ENCODE results near the gene SH3D21. TPM values are rescaled to one million over a fixed set of nuclear protein-coding genes. Genes with fewer than 3 reads are reported as not detected.

Gene SH3D21
- total and polyA plus RNA-seq, 10 of the 15 experiments (the other 5 are each of a cell fraction or from before 2014, with no cell fraction given), result 0.06 to 5.9 (median 2.4) TPM

GRCh38 chr1:36339615-36340014 is 33.4 kb downstream of the SH3D21 start:
- no peak overlapping the region for H3K4me3 ChIP-seq
- ChIA-PET RAD21 (ENCODE audit: unreplicated experiment) (no interaction called here), CTCF (no interaction called here), SMC1A (ENCODE audit: uncharacterized antibody, unreplicated experiment) (no interaction called here), POLR2A (no interaction called here)
- no peak overlapping the region for H2AFZ ChIP-seq (ENCODE audit: control insufficient read depth, low read depth, low read length)
- in situ Hi-C loops (cut with MboI) (no loop called here), intact Hi-C loops (cut with micrococcal nuclease; ENCODE audit: unreplicated experiment) (no loop called here)
- no peak for FAIRE-seq
- no peak overlapping the region for H3K9ac ChIP-seq (ENCODE audit: control insufficient read depth, insufficient read depth, low read length)
- no peak for TF ChIP-seq ELK1 (IDR thresholded peaks at IDR 0.05; ENCODE audit: low read depth, low read length)
- no peak for TF ChIP-seq RAD21 (IDR thresholded peaks at IDR 0.05; ENCODE audit: insufficient read depth, low read depth, low read length)
- no TSS peak for BruUV-seq (replicated peaks)
- H3K4me1 ChIP-seq (ENCODE audit: control insufficient read depth, insufficient read depth, low read length), result no peaks in the 10 kb centered on the region
- no peaks in the 10 kb centered on the region for H3K79me2 ChIP-seq (ENCODE audit: control insufficient read depth, insufficient read depth, low read length)
- no peaks in the 10 kb centered on the region for H3K9me3 ChIP-seq (replicated peaks; ENCODE audit: control insufficient read depth, insufficient read depth, low read length)
- H3K36me3 ChIP-seq (ENCODE audit: control insufficient read depth in 2 of 2, insufficient read depth in 2 of 2, low read length in 1 of 2), result peaks cover 0 to 5% of the 10 kb centered on the region in 2 experiments; a peak in 2 of 4 replicates
- DNase-seq (ENCODE audit: low read depth, low spot score), result no peak
- no peak for ATAC-seq
- WGBS (ENCODE audit: insufficient coverage, insufficient replicate concordance, low lambda C conversion rate, missing lambda C conversion rate), result 86% methylated on average over 9 of the region's 9 CpGs
- no peak overlapping the region for H3K27ac ChIP-seq (ENCODE audit: control insufficient read depth, insufficient read depth)
- no peaks in the 10 kb centered on the region for H3K27me3 ChIP-seq (replicated peaks in 1 of 2; ENCODE audit: control insufficient read depth in 2 of 2, insufficient read depth in 2 of 2, low read length in 1 of 2)
- no peak overlapping the region for H3K4me2 ChIP-seq (ENCODE audit: control insufficient read depth, insufficient read depth)
- H4K20me1 ChIP-seq (ENCODE audit: control insufficient read depth, insufficient read depth), result no peaks in the 10 kb centered on the region

DNA sequence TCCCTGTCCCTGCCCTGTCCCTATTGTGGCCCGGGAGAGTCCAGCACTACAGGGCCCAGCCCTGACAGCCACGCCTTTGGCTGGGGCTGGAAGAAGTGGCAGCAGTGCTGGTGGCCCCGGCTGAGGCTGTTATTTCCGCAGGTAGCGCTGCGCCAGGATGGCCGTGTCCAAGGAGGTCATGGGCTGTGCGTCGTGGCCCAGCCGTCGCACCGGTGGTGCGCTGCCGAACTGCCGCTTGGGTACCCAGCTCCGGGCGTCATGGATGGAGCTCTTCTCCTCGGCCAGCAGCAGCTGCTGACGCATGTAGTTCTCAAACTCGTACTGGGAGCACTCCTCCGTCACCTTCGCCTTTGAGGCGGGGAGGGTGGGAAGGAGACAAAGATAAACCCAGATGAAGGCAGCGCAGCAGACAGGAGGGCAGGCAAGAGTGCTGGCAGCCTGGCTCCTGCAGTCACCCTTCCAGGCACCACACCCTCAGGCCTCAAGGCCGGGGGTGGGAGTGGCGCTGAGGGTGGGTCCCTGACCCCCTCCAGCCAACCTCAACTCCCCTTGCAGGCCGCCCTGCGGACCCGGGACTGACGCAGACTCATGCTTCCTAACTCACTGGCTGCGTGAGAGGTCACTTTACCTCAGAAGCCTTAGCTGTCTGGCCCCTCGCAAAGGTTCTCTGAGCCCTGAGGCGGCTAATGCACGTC is 35.6 kb downstream of the SH3D21 start:
- CTCF ChIA-PET, result interaction anchor here (0.7 to 13.5 kb wide), 21 partner anchors 9 to 192 kb away, joined by 3 to 157 read pairs (median 5); partner anchors contain the start of genes EVA1B, LSM10, SH3D21 and TRAPPC3
- no peak overlapping the region for H3K27ac ChIP-seq (ENCODE audit: control insufficient read depth, insufficient read depth)
- intact Hi-C loops (cut with micrococcal nuclease; ENCODE audit: unreplicated experiment), result loop anchor here (1.0 kb wide), 2 partner anchors 28 to 79 kb away; no protein-coding TSS in a partner anchor
- no peaks in the 10 kb centered on the region for H3K79me2 ChIP-seq (ENCODE audit: control insufficient read depth, insufficient read depth, low read length)
- peaks cover 4 to 10% of the 10 kb centered on the region in 2 experiments; a peak in 3 of 4 replicates for H3K36me3 ChIP-seq (ENCODE audit: control insufficient read depth in 2 of 2, insufficient read depth in 2 of 2, low read length in 1 of 2)
- H4K20me1 ChIP-seq (ENCODE audit: control insufficient read depth, insufficient read depth), result no peaks in the 10 kb centered on the region
- H2AFZ ChIP-seq (ENCODE audit: control insufficient read depth, low read depth, low read length), result no peak overlapping the region
- H3K9ac ChIP-seq (ENCODE audit: control insufficient read depth, insufficient read depth, low read length), result no peak overlapping the region
- FAIRE-seq (no peak), DNase-seq (ENCODE audit: low read depth, low spot score) (no peak), ATAC-seq (no peak)
- no peak for TF ChIP-seq ZNF24 (IDR thresholded peaks at IDR 0.05)
- TF ChIP-seq CEBPB (IDR thresholded peaks at IDR 0.05; ENCODE audit: borderline replicate concordance in 1 of 2, low read depth in 2 of 2, low read length in 2 of 2), result no peak
- TF ChIP-seq POLR2A (IDR thresholded peaks at IDR 0.05; ENCODE audit: low read depth, low read length), result 0 out of 2 replicates have a peak, but pooled peaks have one; percentile 24
- SMC1A ChIA-PET (ENCODE audit: uncharacterized antibody, unreplicated experiment), result interaction anchor here (0.6 to 2.8 kb wide), 9 partner anchors 10 to 130 kb away, joined by 3 to 36 read pairs (median 7); no protein-coding TSS in a partner anchor
- no peak overlapping the region for H3K4me2 ChIP-seq (ENCODE audit: control insufficient read depth, insufficient read depth)
- in situ Hi-C loops (cut with MboI), result no loop called here
- H3K27me3 ChIP-seq (replicated peaks in 1 of 2; ENCODE audit: control insufficient read depth in 2 of 2, insufficient read depth in 2 of 2, low read length in 1 of 2), result no peaks in the 10 kb centered on the region
- H3K4me1 ChIP-seq (ENCODE audit: control insufficient read depth, insufficient read depth, low read length), result no peaks in the 10 kb centered on the region
- no peak overlapping the region for H3K4me3 ChIP-seq
- RAD21 ChIA-PET (ENCODE audit: unreplicated experiment), result interaction anchor here (0.7 to 2.3 kb wide), 14 partner anchors 11 to 135 kb away, joined by 3 to 37 read pairs (median 4); partner anchors contain the start of gene OSCP1
- H3K9me3 ChIP-seq (replicated peaks; ENCODE audit: control insufficient read depth, insufficient read depth, low read length), result no peaks in the 10 kb centered on the region
- no TSS peak for BruUV-seq (replicated peaks)
- 89% methylated on average over 33 of the region's 34 CpGs for WGBS (ENCODE audit: insufficient coverage, insufficient replicate concordance, low lambda C conversion rate, missing lambda C conversion rate)
- POLR2A ChIA-PET, result no interaction called here
